Epithelial cell of proximal tubule (primary cell): ENCODE results near the gene BCL10. TPM values are rescaled to one million over a fixed set of nuclear protein-coding genes. Genes with fewer than 3 reads are reported as not detected.

Experiments
- DNase-seq: peaks from one replicate; pipeline ENCODE4 v3.0.0-alpha.2; 2011; ENCODE audit warnings: low read depth
- H3K4me3 ChIP-seq: 2 replicates; pipeline ENCODE4 v1.5.1; 2011; ENCODE audit warnings: low read depth, mild to moderate bottlenecking, low read length
- total RNA-seq: library from RNA; depleted of rRNA; stranded (reverse); fragments of >200 nt; gene quantifications from 2 replicates; pipeline ENCODE4 v1.2.3, GENCODE V29; 2015
- TF ChIP-seq, protein P1 (sequence below): conservative IDR thresholded peaks from 2 replicates; pipeline ENCODE4 v1.5.1; 2012; ENCODE audit warnings: low read depth, mild to moderate bottlenecking, low read length

Gene BCL10
- total RNA-seq, 1 donor from 2014 or later = 87.9 TPM

DNA sequence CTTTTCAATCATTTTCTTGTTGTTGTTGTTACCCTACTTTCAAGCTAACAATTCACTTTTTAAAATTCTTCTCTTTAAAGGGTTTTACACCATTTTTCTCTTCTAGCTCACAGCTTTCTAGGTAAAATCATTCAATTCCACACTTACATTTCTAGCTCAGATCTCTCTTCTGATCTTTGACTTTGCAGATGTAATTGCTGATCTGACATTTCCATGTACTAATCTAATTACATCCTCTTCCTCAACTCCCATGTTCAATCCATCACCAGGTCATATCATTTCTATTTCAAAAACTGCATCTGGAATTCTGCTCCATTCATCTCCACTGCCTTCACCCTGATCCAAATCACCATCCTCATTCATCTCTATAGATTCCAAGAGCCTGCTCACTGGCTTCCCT, 3.0 kb downstream of the BCL10 start:
- TF ChIP-seq, protein P1, sequence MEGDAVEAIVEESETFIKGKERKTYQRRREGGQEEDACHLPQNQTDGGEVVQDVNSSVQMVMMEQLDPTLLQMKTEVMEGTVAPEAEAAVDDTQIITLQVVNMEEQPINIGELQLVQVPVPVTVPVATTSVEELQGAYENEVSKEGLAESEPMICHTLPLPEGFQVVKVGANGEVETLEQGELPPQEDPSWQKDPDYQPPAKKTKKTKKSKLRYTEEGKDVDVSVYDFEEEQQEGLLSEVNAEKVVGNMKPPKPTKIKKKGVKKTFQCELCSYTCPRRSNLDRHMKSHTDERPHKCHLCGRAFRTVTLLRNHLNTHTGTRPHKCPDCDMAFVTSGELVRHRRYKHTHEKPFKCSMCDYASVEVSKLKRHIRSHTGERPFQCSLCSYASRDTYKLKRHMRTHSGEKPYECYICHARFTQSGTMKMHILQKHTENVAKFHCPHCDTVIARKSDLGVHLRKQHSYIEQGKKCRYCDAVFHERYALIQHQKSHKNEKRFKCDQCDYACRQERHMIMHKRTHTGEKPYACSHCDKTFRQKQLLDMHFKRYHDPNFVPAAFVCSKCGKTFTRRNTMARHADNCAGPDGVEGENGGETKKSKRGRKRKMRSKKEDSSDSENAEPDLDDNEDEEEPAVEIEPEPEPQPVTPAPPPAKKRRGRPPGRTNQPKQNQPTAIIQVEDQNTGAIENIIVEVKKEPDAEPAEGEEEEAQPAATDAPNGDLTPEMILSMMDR = no peak
- H3K4me3 ChIP-seq = peak overlapping the region; percentile 85
- DNase-seq = no peak

DNA sequence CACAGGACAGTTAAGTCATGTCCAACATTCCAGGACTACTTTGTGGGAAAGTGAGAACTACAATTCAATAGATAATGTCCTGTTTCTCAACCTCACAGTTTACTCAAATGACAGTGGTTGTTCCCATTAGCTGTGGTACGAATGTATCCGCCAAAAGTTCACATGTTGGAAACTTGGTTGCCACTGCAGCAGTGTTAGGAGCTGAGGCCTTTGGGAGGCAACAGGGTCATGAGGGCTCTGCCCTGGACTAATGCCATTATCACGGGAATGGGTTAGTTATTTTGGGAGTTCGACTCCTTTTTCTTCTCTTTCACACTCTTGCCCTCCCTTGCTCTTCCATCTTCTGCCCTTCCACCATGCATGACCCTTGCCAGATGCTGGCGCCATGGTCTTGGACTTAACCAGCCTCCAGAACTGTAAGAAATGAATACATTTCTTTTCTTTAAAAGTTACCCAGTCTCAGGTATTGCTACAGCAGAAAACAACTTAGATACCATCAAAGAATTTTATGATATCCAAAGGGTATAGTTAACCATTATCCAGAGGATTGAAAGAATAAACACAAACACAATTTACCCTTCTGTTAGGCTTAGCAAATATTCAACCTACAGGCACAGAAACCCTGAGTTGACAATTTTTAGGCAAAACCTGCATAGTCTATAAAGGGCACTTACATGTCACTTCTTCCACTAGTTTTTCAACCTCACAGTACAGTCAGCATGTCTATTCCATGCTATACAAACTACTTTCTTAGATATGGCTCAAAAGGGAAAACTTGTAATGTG, 7.4 kb downstream of the BCL10 start:
- no peak overlapping the region for H3K4me3 ChIP-seq
- TF ChIP-seq, protein P1 = no peak
- DNase-seq = no peak

DNA sequence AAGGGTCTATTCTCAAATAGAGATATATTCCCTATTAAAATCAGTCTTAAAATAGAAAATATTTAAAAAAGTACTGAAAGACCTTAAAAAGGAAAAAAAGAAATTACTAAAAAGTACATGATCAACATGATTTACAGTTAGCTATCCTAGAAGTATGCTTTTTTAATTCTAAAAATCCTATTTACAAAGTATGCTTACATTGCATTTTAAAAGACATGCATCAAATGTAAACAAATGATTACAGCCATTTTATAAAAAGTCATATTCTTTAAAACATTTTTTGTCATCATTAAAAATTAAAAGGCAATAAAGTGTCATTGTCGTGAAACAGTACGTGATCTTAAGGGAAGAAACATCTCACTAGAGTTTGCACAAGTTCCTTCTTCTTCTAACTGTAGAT, 9.1 kb downstream of the BCL10 start:
- no peak for DNase-seq
- TF ChIP-seq, protein P1 = no peak
- H3K4me3 ChIP-seq = no peak overlapping the region

DNA sequence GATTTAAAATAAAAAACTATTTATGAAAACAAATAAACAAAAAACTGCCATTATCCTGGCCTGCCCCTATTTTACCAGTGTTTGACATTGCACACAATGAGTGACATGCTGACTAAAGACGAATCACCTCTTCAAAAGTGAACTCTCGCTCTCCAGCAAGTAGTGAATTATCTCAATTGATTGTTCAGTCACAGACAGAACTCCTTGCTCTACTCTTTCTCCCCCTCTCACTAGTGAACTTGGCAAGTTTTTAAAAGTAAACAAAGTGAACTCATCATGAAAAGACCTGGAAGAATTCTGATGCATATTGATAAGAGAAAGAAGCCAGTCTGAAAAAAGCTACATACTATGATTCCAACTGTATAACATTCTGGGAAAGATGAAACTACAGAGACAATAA, 12.3 kb downstream of the BCL10 start:
- no peak for DNase-seq
- TF ChIP-seq, protein P1 = no peak
- no peak overlapping the region for H3K4me3 ChIP-seq

DNA sequence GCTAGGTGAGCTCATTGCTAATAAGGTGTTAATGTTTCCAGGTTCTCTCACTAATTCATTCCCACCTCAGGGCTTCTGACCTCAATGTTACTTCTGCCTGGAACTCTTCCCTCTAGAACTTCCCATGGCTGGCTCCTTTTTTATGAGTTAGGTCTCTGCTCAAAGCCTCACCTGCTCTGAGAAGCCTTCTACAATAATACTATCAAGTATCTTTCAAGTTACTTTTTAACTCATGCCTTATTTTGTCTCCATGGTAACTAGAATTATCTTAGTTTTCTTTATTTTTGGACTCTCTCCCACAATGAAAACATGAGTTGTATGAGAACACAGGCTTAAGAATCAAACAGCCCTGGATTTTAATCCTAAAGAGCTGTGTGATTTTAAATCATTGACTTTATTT, 13.4 kb downstream of the BCL10 start:
- TF ChIP-seq, protein P1 = no peak
- no peak overlapping the region for H3K4me3 ChIP-seq
- DNase-seq = no peak

DNA sequence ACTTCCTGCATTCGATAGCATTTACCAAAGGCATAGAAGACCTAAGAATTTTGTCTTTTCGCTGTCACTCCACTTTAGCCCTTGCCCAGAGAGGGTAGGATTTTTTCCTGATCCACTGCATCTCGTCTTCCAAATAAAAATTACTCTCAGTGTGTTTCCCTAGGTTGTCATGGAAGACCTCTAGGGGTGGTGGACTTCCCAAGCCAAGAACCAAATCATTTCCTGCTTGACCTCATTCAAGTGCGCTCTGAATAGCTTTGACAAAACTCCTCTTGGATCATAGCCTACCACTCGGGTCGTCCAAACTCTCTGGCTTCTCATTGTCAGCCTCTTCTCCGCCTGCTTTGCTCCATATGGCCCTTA, 16.5 kb downstream of the BCL10 start:
- peak overlapping the region; percentile 62 for H3K4me3 ChIP-seq
- TF ChIP-seq, protein P1 = no peak
- DNase-seq = no peak
